Stomach smooth muscle (tissue), 2 donors: ENCODE data around the gene TLE6.
"Not testable (repeated sequence)": the region's sequence is repeated elsewhere in the genome, so short reads cannot be mapped to it uniquely, and the experiment has no call there.

Experiments
- H3K27ac ChIP-seq: one replicate; pipeline ENCODE4 v1.7.0; 2013; ENCODE audit warnings: mild to moderate bottlenecking, low read length, inconsistent platforms
- H3K27me3 ChIP-seq, 2 donors: one replicate each; pipeline ENCODE4 v1.7.0; 2013; ENCODE audit warnings: low read length in 2 of 2; ENCODE audit not compliant: insufficient read depth in 2 of 2, control insufficient read depth in 1 of 2
- H3K36me3 ChIP-seq, 2 donors: one replicate each; pipeline ENCODE4 v1.7.0; 2013; ENCODE audit warnings: low read length in 2 of 2; ENCODE audit not compliant: control insufficient read depth in 2 of 2, insufficient read depth in 2 of 2
- H3K4me1 ChIP-seq: one replicate; pipeline ENCODE4 v1.7.0; 2013; ENCODE audit warnings: low read length; ENCODE audit not compliant: control insufficient read depth, insufficient read depth
- H3K4me3 ChIP-seq, 2 donors: one replicate each; pipeline ENCODE4 v1.7.0; 2013; ENCODE audit warnings: low read length in 2 of 2
- H3K9ac ChIP-seq, 2 donors: one replicate each; pipeline ENCODE4 v1.7.0; 2013; ENCODE audit warnings: low read length in 2 of 2, mild to moderate bottlenecking in 1 of 2
- H3K9me3 ChIP-seq, 2 donors: one replicate each; pipeline ENCODE4 v1.7.0; 2013; ENCODE audit warnings: low read length in 2 of 2; ENCODE audit not compliant: control insufficient read depth in 2 of 2
- donor health status: healthy.
- donor health status: Pancreatic carcinoma.

Gene TLE6

DNA sequence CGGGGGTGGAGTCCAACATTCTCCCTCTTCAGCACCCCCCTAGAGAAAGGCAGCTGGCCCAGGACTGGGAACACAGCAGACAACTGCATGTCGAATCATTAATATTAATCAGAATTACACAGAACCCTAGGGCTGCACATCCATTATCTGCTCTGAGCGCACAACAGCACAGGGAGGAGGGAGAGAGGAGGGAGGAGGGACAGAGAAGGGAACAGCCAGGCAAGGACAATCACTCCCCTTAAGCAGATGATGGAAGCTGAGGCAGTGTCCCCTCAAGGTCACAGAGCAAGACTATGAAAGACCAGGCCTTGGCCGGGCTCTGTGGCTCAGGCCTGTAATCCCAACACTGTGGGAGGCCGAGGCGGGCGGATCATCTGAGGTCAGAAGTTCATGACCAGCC is 25.7 kb downstream of the TLE6 start:
- Histone ChIP-seq H3K36me3 (peaks cover 6 to 12% of the 10 kb centered on the region in 2 donors), H3K9ac (no peak overlapping the region), H3K4me1 (no peaks in the 10 kb centered on the region), H3K27me3 (no peaks in the 10 kb centered on the region), H3K4me3 (no peak overlapping the region), H3K27ac (no peak overlapping the region), H3K9me3 (no peaks in the 10 kb centered on the region)

DNA sequence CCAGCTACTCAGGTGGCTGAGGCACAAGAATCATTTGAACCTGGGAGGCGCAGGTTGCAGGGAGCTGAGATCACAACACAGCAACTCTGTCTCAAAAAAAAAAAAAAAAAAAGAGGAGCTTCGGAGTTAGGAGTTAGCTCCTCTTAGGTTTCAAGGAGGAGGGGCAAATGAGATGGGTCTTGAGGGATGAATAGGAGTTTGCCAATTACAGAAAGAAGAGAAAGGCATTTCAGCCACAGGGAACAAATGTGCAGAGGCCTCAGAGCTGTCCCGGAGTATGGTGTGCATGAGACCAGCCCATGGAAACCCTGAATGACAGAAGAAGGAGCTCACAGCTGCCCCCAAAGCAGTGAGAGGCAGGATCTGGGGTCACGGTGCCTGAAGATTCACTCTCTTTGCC is 27.2 kb downstream of the TLE6 start:
- Histone ChIP-seq H3K9me3 (no peaks in the 10 kb centered on the region), H3K4me1 (no peaks in the 10 kb centered on the region), H3K9ac (no peak overlapping the region), H3K4me3 (no peak overlapping the region), H3K36me3 (peaks cover 15 to 18% of the 10 kb centered on the region in 2 donors), H3K27me3 (no peaks in the 10 kb centered on the region), H3K27ac (no peak overlapping the region)

DNA sequence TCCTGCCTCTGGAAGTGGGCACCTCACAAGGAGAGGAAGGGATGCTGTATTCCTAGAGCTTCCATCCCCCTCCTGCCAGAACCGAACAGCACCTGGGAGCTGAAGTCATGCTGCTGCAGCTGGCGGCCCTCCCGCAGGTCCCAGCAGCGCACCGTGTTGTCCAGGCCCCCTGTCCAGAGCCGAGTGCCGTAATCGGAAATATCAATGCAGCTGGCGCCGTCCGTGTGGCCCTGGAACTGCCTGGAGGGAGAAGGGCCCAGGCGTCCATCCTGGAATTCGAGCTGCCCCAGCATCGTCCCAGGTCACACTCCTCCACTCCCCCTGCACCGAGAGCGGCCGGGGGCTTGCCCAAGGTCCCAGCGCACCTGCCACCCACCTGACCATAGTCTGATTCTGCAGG is 28.0 kb downstream of the TLE6 start:
- Histone ChIP-seq H3K9ac (no peak overlapping the region), H3K27ac (no peak overlapping the region), H3K9me3 (no peaks in the 10 kb centered on the region), H3K4me3 (no peak overlapping the region), H3K27me3 (no peaks in the 10 kb centered on the region), H3K4me1 (no peaks in the 10 kb centered on the region), H3K36me3 (peaks cover 15 to 19% of the 10 kb centered on the region in 2 donors)

DNA sequence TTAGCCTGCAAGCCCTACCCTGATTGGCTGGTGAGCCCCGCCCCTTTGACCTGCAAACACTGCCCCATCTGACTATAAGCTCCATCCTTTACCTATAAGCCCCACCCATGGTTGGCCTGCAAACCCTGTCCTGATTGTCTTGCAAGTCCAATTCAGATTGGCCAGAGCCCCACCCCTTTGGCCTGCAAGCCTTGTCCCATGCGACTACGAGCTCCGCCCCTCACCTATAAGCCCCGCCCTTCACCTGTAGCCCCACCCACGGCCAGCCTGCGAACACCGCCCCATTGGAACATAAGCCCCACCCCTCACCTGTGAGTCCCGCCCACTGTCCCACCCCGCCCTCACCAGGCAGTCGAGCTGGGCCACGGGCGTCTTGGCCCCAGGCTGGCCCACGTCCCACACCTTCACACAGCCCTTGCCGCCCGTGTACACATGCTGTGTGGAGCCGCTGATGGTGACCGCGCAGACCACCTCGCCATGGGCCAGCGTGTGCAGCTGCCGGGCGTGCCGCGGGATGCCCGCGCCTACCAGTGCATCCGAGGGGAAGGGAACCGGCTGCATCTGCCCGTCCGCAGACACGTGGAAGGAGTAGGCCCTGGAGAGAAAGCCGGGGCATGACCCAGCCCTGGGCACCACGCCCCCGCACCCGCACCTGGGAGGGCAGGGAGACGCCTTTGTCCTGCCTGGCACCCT is 28.9 kb downstream of the TLE6 start:
- Histone ChIP-seq H3K36me3 (peaks cover 20 to 25% of the 10 kb centered on the region in 2 donors), H3K27ac (no peak overlapping the region), H3K4me3 (no peak overlapping the region), H3K9ac (no peak overlapping the region), H3K4me1 (no peaks in the 10 kb centered on the region), H3K9me3 (no peaks in the 10 kb centered on the region), H3K27me3 (no peaks in the 10 kb centered on the region)

DNA sequence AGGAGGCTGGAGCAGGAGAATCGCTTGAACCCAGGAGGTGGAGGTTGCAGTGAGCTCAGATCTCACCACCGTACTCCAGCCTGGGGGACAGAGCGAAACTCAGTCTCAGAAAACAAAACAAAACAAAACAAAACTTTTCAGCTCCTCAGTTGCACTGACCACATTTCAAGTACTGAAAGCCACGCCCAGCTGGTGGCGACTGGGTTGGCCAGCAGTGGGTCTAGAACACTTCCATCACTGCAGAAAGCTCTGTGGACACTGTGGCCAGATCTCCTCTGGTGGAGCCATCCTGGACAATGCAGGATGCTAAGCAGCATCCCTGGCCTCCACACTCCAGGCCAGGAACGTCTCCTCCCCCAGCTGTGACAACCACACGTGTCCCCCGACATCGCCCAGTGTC is 30.6 kb downstream of the TLE6 start:
- Histone ChIP-seq H3K36me3 (peaks cover 18 to 25% of the 10 kb centered on the region in 2 donors), H3K27me3 (no peaks in the 10 kb centered on the region), H3K9ac (no peak overlapping the region), H3K4me3 (no peak overlapping the region), H3K4me1 (no peaks in the 10 kb centered on the region), H3K27ac (no peak overlapping the region), H3K9me3 (no peaks in the 10 kb centered on the region)

DNA sequence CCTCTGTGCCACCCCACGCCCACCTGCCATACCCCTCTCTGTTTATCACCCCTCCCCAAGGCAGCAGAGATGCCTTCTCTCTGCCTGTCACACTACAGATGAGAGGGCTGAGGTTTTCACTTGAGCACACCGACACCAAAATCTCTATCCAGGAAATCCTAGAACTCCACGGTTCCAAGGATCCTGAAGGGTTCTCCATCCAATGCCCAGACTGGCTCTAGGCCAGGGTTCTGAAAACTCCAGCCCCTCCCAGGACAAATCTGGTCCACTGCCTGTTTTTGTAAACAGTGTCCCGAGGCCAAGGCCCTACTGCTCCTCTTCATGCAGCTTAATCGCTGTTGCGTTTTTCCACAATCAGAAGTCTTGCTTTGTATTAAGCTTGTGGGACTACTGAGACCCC is 31.6 kb downstream of the TLE6 start:
- H3K36me3 ChIP-seq = peaks cover 17 to 23% of the 10 kb centered on the region in 2 donors

DNA sequence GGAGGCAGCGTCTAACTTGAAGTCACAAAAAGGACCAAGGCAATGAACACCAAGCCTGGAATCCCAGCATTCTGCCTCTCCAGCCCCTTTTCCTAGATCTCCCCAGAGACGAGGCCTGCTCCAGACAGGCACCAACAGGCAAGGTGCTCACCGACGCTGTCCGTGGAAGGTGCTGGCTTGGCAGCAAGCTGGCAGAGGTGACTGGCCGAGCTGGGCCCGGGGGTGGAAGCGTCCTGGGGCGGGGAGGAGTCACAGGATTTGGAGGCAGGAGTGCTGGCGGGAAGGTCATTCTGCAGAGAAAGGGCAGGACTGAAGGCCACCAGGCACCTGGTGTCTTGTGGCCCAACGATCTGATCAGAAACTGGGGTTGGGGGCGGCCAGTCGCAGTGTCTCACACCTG is 33.5 kb downstream of the TLE6 start:
- Histone ChIP-seq H3K9me3 (no peaks in the 10 kb centered on the region), H3K27ac (no peak overlapping the region), H3K4me1 (no peaks in the 10 kb centered on the region), H3K9ac (no peak overlapping the region), H3K36me3 (peaks cover 19 to 22% of the 10 kb centered on the region in 2 donors), H3K4me3 (no peak overlapping the region), H3K27me3 (no peaks in the 10 kb centered on the region)

More for the DNA sequence above, 31.6 kb downstream of the TLE6 start:
- no peak overlapping the region for H3K9ac ChIP-seq
- no peaks in the 10 kb centered on the region for H3K27me3 ChIP-seq
- H3K9me3 ChIP-seq = no peaks in the 10 kb centered on the region
- no peak overlapping the region for H3K4me3 ChIP-seq
- no peaks in the 10 kb centered on the region for H3K4me1 ChIP-seq
- H3K27ac ChIP-seq = no peak overlapping the region

DNA sequence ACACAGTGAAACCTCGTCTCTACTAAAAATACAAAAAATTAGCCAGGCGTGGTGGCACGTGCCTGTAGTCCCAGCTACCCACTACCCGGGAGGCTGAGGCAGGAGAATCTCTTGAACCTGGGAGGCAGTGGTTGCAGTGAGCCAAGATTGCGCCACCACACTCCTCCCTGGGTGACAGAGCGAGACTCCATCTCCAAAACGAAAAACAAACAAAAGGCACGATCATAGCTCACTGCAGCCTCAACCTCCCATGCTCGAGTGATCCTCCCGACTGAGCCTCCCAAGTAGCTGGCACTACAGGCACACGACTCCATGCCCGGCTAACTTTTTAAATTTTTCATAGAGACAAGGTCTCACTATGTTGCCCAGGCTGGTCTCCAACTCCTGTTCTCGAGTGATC is 34.7 kb downstream of the TLE6 start:
- H3K9me3 ChIP-seq, H3K4me3 ChIP-seq, H3K27ac ChIP-seq, H3K9ac ChIP-seq, H3K27me3 ChIP-seq, H3K4me1 ChIP-seq: not testable (repeated sequence)
- peaks cover 19 to 22% of the 10 kb centered on the region in 2 donors for H3K36me3 ChIP-seq

DNA sequence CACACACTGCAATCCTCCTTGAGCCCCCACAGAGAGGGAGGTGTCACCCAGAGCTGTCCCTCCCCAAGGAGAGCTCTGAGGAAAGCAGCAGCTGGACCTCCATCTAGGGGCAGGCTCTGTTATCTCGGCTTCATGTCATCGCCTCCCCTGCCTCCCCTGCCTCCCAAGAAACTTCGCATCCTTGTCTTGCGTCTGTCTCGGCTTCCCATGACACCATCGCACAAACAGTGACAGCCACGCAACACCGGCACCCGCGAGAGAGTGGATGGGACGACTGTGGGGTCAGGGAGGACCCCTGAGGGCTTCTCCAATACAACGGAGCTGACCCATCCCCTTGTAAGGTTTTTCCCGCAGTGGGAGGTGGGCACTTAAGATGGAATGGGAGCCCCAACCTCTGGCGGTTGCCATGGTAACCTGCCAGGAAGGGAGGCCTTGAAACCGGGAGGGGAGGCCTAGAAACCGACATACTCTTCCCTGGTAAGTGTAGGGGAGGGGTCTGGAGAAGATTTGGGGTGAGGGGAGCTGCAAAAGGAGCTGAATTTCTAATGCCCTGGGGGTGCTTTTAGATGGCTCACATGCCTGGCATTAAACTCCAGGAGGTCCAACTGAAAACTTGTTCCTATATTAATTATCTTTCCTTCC is 35.4 kb downstream of the TLE6 start:
- no peak overlapping the region for H3K9ac ChIP-seq
- H3K9me3 ChIP-seq = no peaks in the 10 kb centered on the region
- peak overlapping the region; percentile 11 for H3K27ac ChIP-seq
- H3K27me3 ChIP-seq = no peaks in the 10 kb centered on the region
- no peak overlapping the region for H3K4me3 ChIP-seq
- H3K36me3 ChIP-seq = peaks cover 19 to 22% of the 10 kb centered on the region in 2 donors
- H3K4me1 ChIP-seq = no peaks in the 10 kb centered on the region

DNA sequence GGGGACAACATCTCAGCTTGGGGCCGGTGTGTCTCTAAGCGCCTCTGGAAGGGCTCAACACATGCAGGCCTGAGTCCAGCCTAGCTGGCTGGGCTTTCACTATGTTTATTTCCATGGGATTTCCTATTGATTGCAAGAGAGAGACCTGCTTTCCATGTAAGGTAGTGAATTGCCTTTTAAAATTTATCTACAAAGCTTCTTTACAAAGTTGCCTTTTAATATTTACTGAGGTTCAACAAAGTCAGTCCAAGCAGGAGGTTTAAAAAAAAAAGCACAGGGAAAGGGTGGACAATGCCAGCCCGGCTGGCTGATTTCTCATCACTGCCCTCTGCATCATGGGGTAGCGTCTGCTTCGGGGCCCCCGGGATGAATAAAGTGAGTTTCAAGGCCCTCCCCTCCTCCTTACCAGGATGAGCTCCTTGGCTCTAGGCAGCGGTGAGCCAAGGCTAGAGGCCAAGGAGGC is 35.9 kb downstream of the TLE6 start:
- Histone ChIP-seq H3K4me1 (no peaks in the 10 kb centered on the region), H3K27ac (peak overlapping the region; percentile 11), H3K27me3 (no peaks in the 10 kb centered on the region), H3K36me3 (peaks cover 16 to 20% of the 10 kb centered on the region in 2 donors), H3K9me3 (no peaks in the 10 kb centered on the region), H3K4me3 (no peak overlapping the region), H3K9ac (no peak overlapping the region)

DNA sequence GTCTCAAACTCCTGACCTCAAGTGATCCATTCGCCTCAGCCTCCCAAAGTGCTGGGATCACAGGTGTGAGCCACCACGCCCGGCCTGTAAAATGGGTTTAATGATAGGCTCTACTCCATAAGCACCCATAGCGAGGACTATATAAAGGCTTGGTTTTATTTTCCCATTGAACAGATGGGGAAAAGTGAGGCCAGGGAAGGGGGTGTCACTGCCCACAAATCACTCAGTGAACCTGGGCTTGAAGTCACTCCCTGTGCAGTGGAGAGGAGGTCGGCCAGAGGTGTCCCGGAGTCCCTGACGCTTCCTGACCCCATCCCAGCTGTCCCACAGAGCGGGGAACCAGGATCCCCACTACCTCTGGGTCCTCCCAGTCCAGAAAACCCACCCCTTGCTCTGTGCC is 36.8 kb downstream of the TLE6 start:
- peaks cover 12 to 17% of the 10 kb centered on the region in 2 donors for H3K36me3 ChIP-seq
- no peak overlapping the region for H3K4me3 ChIP-seq
- no peaks in the 10 kb centered on the region for H3K4me1 ChIP-seq
- H3K9me3 ChIP-seq = no peaks in the 10 kb centered on the region
- H3K27ac ChIP-seq = no peak overlapping the region
- H3K9ac ChIP-seq = no peak overlapping the region
- no peaks in the 10 kb centered on the region for H3K27me3 ChIP-seq
